PFSK-1 (cell line): ENCODE results near the gene KLK4.

Experiments used
- FOXP2 ChIP-seq: optimal IDR thresholded peaks from 2 replicates; pipeline ENCODE3; 2011; ENCODE audit warnings: borderline replicate concordance, control low read depth, inconsistent platforms; ENCODE audit not compliant: insufficient read depth; ENCODE audit errors: extremely low read length, extremely low read depth
- POLR2AphosphoS5 ChIP-seq: IDR thresholded peaks from 2 replicates; pipeline ENCODE4 v1.6.1; 2012; ENCODE audit warnings: low read depth, mild to moderate bottlenecking, control low read depth, low read length, moderate library complexity
- SIN3A ChIP-seq: IDR thresholded peaks from 2 replicates; pipeline ENCODE4 v1.6.1; 2012; ENCODE audit warnings: mild to moderate bottlenecking, low read length, moderate library complexity, borderline replicate concordance; ENCODE audit not compliant: insufficient read depth
- TAF1 ChIP-seq: IDR thresholded peaks from 2 replicates; pipeline ENCODE4 v1.6.1; 2012; ENCODE audit warnings: low read length, control low read depth, borderline replicate concordance; ENCODE audit not compliant: insufficient read depth
- TF ChIP-seq, protein P1 (sequence below), 2 experiments: IDR thresholded peaks; 2 replicates each; pipeline versions ENCODE4 v1.6.1 to v1.8.0; 2011 to 2012; ENCODE audit warnings: low read depth in 2 of 2, low read length in 2 of 2, control low read depth in 1 of 2, inconsistent platforms in 1 of 2, mild to moderate bottlenecking in 1 of 2, moderate library complexity in 1 of 2; ENCODE audit not compliant: insufficient read depth in 1 of 2

GRCh38 chr19:50931023-50931422 lies 19.8 kb upstream of the KLK4 start:
- TF ChIP-seq POLR2AphosphoS5 (no peak), TAF1 (no peak), SIN3A (no peak), FOXP2 (no peak)
- TF ChIP-seq, protein P1, sequence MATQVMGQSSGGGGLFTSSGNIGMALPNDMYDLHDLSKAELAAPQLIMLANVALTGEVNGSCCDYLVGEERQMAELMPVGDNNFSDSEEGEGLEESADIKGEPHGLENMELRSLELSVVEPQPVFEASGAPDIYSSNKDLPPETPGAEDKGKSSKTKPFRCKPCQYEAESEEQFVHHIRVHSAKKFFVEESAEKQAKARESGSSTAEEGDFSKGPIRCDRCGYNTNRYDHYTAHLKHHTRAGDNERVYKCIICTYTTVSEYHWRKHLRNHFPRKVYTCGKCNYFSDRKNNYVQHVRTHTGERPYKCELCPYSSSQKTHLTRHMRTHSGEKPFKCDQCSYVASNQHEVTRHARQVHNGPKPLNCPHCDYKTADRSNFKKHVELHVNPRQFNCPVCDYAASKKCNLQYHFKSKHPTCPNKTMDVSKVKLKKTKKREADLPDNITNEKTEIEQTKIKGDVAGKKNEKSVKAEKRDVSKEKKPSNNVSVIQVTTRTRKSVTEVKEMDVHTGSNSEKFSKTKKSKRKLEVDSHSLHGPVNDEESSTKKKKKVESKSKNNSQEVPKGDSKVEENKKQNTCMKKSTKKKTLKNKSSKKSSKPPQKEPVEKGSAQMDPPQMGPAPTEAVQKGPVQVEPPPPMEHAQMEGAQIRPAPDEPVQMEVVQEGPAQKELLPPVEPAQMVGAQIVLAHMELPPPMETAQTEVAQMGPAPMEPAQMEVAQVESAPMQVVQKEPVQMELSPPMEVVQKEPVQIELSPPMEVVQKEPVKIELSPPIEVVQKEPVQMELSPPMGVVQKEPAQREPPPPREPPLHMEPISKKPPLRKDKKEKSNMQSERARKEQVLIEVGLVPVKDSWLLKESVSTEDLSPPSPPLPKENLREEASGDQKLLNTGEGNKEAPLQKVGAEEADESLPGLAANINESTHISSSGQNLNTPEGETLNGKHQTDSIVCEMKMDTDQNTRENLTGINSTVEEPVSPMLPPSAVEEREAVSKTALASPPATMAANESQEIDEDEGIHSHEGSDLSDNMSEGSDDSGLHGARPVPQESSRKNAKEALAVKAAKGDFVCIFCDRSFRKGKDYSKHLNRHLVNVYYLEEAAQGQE (IDR thresholded peaks at IDR 0.05; ENCODE audit: insufficient read depth in 1 of 2, low read depth in 2 of 2, low read length in 2 of 2) = no peak
